ENCODE results near the gene ITGAV. TPM values are rescaled to one million over a fixed set of nuclear protein-coding genes. Genes with fewer than 3 reads are reported as not detected.

Gene ITGAV
- total RNA-seq, 4 donors from 2014 or later, result 27.1 to 60.1 (median 45.1) TPM

- H3K27me3 ChIP-seq, result no peaks in the 10 kb centered on the region
- H3K4me3 ChIP-seq, result no peak overlapping the region
- intact Hi-C loops (cut with DNase I), result loop anchor here (5.0 kb wide), 1 partner anchor 138 kb away; no protein-coding TSS in a partner anchor
- DNase-seq, result no peak
- peaks cover 0 to 81% (median 8%) of the 10 kb centered on the region in 3 donors for H3K36me3 ChIP-seq
- peaks cover 0 to 5% (median 0%) of the 10 kb centered on the region in 3 donors for H3K4me1 ChIP-seq
- H3K9me3 ChIP-seq, result no peaks in the 10 kb centered on the region
- H3K27ac ChIP-seq, result no peak overlapping the region
- TF ChIP-seq POLR2A (IDR thresholded peaks at IDR 0.05), result no peak
- no peak for TF ChIP-seq CTCF (IDR thresholded peaks at IDR 0.05)
These were observed 50.1 kb downstream of the ITGAV start for GRCh38 chr2:186639939-186640338.

GRCh38 chr2:186641132-186641806, 51.4 kb downstream of the ITGAV start:
- Histone ChIP-seq H3K4me1 (peaks cover 0 to 5% (median 0%) of the 10 kb centered on the region in 3 donors), H3K9me3 (no peaks in the 10 kb centered on the region), H3K36me3 (peaks cover 0 to 90% (median 8%) of the 10 kb centered on the region in 3 donors), H3K27ac (no peak overlapping the region), H3K27me3 (no peaks in the 10 kb centered on the region), H3K4me3 (no peak overlapping the region)
- intact Hi-C loops (cut with DNase I), result loop anchor here (5.0 kb wide), 1 partner anchor 139 kb away; no protein-coding TSS in a partner anchor
- DNase-seq, result no peak
- WGBS, 2 donors, result 57 to 63% methylated on average over 4 of the region's 4 CpGs
- TF ChIP-seq CTCF (IDR thresholded peaks at IDR 0.05), result no peak
- no peak for TF ChIP-seq POLR2A (IDR thresholded peaks at IDR 0.05)

GRCh38 chr2:186641807-186642321, 52.0 kb downstream of the ITGAV start:
- H3K4me1 ChIP-seq, result peaks cover 0 to 5% (median 0%) of the 10 kb centered on the region in 3 donors
- WGBS, 2 donors, result 64 to 80% methylated on average over 2 of the region's 2 CpGs
- no peak for DNase-seq
- no peak overlapping the region for H3K27ac ChIP-seq
- intact Hi-C loops (cut with DNase I), result loop anchor here (5.0 kb wide), 1 partner anchor 140 kb away; no protein-coding TSS in a partner anchor
- no peaks in the 10 kb centered on the region for H3K27me3 ChIP-seq
- peaks cover 0 to 95% (median 8%) of the 10 kb centered on the region in 3 donors for H3K36me3 ChIP-seq
- no peaks in the 10 kb centered on the region for H3K9me3 ChIP-seq
- H3K4me3 ChIP-seq, result no peak overlapping the region
- TF ChIP-seq CTCF (IDR thresholded peaks at IDR 0.05), result peak; percentile 13 to 79 (median 62)
- TF ChIP-seq POLR2A (IDR thresholded peaks at IDR 0.05), result no peak

- intact Hi-C loops (cut with DNase I), result loop anchor here (5.0 kb wide), 1 partner anchor 142 kb away; no protein-coding TSS in a partner anchor
- H3K9me3 ChIP-seq, result no peaks in the 10 kb centered on the region
- DNase-seq, result no peak
- TF ChIP-seq POLR2A (IDR thresholded peaks at IDR 0.05), result no peak
- peaks cover 0 to 92% (median 10%) of the 10 kb centered on the region in 3 donors for H3K36me3 ChIP-seq
- H3K4me3 ChIP-seq, result no peak overlapping the region
- H3K27me3 ChIP-seq, result no peaks in the 10 kb centered on the region
- WGBS, 2 donors, result 77 to 78% methylated on average over 5 of the region's 5 CpGs
- H3K4me1 ChIP-seq, result peaks cover 0 to 5% (median 0%) of the 10 kb centered on the region in 3 donors
- no peak overlapping the region for H3K27ac ChIP-seq
These were observed 54.9 kb downstream of the ITGAV start for GRCh38 chr2:186644791-186645190.

- Histone ChIP-seq H3K27ac (no peak overlapping the region), H3K9me3 (no peaks in the 10 kb centered on the region), H3K4me3 (no peak overlapping the region), H3K27me3 (no peaks in the 10 kb centered on the region), H3K36me3 (peaks cover 0 to 81% (median 10%) of the 10 kb centered on the region in 3 donors), H3K4me1 (peaks cover 0 to 5% (median 0%) of the 10 kb centered on the region in 3 donors)
- DNase-seq, result no peak
- WGBS, 2 donors, result 80% methylated on average over 2 of the region's 2 CpGs
- intact Hi-C loops (cut with DNase I), result no loop called here
- TF ChIP-seq CTCF (IDR thresholded peaks at IDR 0.05), result no peak
- no peak for TF ChIP-seq POLR2A (IDR thresholded peaks at IDR 0.05)
These were observed 56.1 kb downstream of the ITGAV start for GRCh38 chr2:186645999-186646398.
